Coronary artery (tissue), 2 donors: ENCODE data around the gene IFNG.

ENCODE experiments used
- DNase-seq: peaks from one replicate; pipeline ENCODE4 v3.0.0-alpha.2; 2017; ENCODE audit warnings: low spot score
- H3K27ac ChIP-seq, 2 donors: fragments of 200-600 bp; sonication (generic); one replicate each; pipeline ENCODE4 v1.5.1; 2016 to 2019
- H3K4me3 ChIP-seq: fragments of 200-600 bp; sonication (generic); 2 replicates; pipeline ENCODE4 v1.5.1; 2016; ENCODE audit warnings: mild to moderate bottlenecking, moderate library complexity
- TF ChIP-seq, protein P1 (sequence below): fragments of 200-600 bp; sonication (generic); IDR thresholded peaks from one replicate; pipeline ENCODE4 v1.5.1; 2019; ENCODE audit warnings: antibody characterized with exemption

The IFNG gene

GRCh38 chr12:68135520-68135919, 24.0 kb downstream of the IFNG start:
- no peak overlapping the region for H3K4me3 ChIP-seq
- DNase-seq, result no peak
- no peak overlapping the region for H3K27ac ChIP-seq
- TF ChIP-seq, protein P1, sequence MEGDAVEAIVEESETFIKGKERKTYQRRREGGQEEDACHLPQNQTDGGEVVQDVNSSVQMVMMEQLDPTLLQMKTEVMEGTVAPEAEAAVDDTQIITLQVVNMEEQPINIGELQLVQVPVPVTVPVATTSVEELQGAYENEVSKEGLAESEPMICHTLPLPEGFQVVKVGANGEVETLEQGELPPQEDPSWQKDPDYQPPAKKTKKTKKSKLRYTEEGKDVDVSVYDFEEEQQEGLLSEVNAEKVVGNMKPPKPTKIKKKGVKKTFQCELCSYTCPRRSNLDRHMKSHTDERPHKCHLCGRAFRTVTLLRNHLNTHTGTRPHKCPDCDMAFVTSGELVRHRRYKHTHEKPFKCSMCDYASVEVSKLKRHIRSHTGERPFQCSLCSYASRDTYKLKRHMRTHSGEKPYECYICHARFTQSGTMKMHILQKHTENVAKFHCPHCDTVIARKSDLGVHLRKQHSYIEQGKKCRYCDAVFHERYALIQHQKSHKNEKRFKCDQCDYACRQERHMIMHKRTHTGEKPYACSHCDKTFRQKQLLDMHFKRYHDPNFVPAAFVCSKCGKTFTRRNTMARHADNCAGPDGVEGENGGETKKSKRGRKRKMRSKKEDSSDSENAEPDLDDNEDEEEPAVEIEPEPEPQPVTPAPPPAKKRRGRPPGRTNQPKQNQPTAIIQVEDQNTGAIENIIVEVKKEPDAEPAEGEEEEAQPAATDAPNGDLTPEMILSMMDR, result no peak

- Histone ChIP-seq H3K27ac (no peak overlapping the region), H3K4me3 (no peak overlapping the region)
- DNase-seq, result no peak
- TF ChIP-seq, protein P1, result no peak
These were observed 27.6 kb downstream of the IFNG start for GRCh38 chr12:68131867-68132414.

- no peak overlapping the region for H3K4me3 ChIP-seq
- TF ChIP-seq, protein P1, result no peak
- DNase-seq, result no peak
- no peak overlapping the region for H3K27ac ChIP-seq
These were observed 29.6 kb downstream of the IFNG start for GRCh38 chr12:68129979-68130378.

DNA sequence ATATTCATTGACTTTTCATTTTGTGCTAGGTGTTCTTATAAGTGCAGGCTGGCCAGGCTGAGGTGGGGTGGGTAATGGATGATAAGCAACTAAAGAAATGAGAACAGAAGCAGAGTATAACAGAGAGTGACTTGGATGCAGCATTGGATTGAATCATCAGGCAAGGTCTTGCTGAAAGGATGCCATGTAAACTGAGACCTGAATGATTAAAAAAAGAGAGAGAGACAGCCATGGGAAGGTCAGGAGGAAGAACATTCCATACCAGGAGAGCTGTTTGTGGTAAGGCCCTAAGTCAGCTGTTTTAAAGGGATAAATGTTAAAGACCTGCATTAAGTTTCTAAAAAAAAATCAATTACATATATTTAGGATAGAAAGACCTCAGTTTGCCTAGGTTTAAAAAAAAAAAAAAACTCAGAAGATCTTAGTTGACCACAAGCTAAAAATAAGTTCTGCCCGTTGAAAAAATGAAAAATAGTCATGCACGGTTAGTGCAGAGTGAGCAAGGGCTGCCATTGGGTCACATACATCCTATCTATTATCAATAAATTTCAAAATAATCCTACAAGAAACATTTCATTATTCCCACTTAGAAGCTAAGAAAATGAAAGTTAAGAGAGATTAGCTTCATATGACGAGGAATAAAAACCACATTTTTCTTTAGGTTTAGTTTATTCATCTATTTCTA, 37.2 kb downstream of the IFNG start:
- no peak for DNase-seq
- TF ChIP-seq, protein P1, result no peak
- no peak overlapping the region for H3K4me3 ChIP-seq
- no peak overlapping the region for H3K27ac ChIP-seq

- no peak overlapping the region for H3K4me3 ChIP-seq
- H3K27ac ChIP-seq, result no peak overlapping the region
- TF ChIP-seq, protein P1, result no peak
- DNase-seq, result no peak
These were observed 38.4 kb downstream of the IFNG start for GRCh38 chr12:68121143-68121542.

GRCh38 chr12:68119724-68120211, 39.8 kb downstream of the IFNG start:
- no peak for DNase-seq
- Histone ChIP-seq H3K4me3 (no peak overlapping the region), H3K27ac (no peak overlapping the region)
- TF ChIP-seq, protein P1, result no peak

GRCh38 chr12:68119250-68119649, 40.3 kb downstream of the IFNG start:
- TF ChIP-seq, protein P1, result no peak
- no peak overlapping the region for H3K4me3 ChIP-seq
- no peak for DNase-seq
- no peak overlapping the region for H3K27ac ChIP-seq
